ENCODE measurements around the gene PIGV.

The PIGV gene

GRCh38 chr1:26787706-26788514 lies at the start of gene PIGV:
Gene PIGV, plus strand, starts transcription at chr1:26787950. Its CDS starts 2,866 bp downstream, at chr1:26790816.
- DNase-seq (ENCODE audit: low spot score), result peak; percentile 91

GRCh38 chr1:26739329-26739914 lies 48.3 kb upstream of the PIGV start:
- DNase-seq (ENCODE audit: low spot score), result no peak

GRCh38 chr1:26740023-26740634 lies 47.6 kb upstream of the PIGV start:
- DNase-seq (ENCODE audit: low spot score), result no peak

GRCh38 chr1:26740952-26741351 lies 46.8 kb upstream of the PIGV start:
- no peak for DNase-seq (ENCODE audit: low spot score)

GRCh38 chr1:26743426-26744059 lies 44.2 kb upstream of the PIGV start:
- DNase-seq (ENCODE audit: low spot score), result no peak

GRCh38 chr1:26744075-26744959 lies 43.4 kb upstream of the PIGV start:
- peak; percentile 88 for DNase-seq (ENCODE audit: low spot score)

- no peak for DNase-seq (ENCODE audit: low spot score)
These were observed 42.6 kb upstream of the PIGV start for GRCh38 chr1:26745191-26745590.

GRCh38 chr1:26747048-26747447 lies 40.7 kb upstream of the PIGV start:
- no peak for DNase-seq (ENCODE audit: low spot score)

GRCh38 chr1:26748351-26748750 lies 39.4 kb upstream of the PIGV start:
- DNase-seq (ENCODE audit: low spot score), result no peak

- DNase-seq (ENCODE audit: low spot score), result no peak
These were observed 38.3 kb upstream of the PIGV start for GRCh38 chr1:26749458-26749857.

- no peak for DNase-seq (ENCODE audit: low spot score)
These were observed 37.3 kb upstream of the PIGV start for GRCh38 chr1:26750428-26750827.

- no peak for DNase-seq (ENCODE audit: low spot score)
These were observed 35.2 kb upstream of the PIGV start for GRCh38 chr1:26752519-26752918.

- no peak for DNase-seq (ENCODE audit: low spot score)
These were observed 33.5 kb upstream of the PIGV start for GRCh38 chr1:26754086-26754874.

GRCh38 chr1:26758358-26758757 lies 29.4 kb upstream of the PIGV start:
- no peak for DNase-seq (ENCODE audit: low spot score)

GRCh38 chr1:26759531-26759930 lies 28.2 kb upstream of the PIGV start:
- DNase-seq (ENCODE audit: low spot score), result no peak

- peak; percentile 41 for DNase-seq (ENCODE audit: low spot score)
These were observed 26.5 kb upstream of the PIGV start for GRCh38 chr1:26761217-26761616.

GRCh38 chr1:26767714-26768113 lies 20.0 kb upstream of the PIGV start:
- DNase-seq (ENCODE audit: low spot score), result no peak

GRCh38 chr1:26768755-26769154 lies 19.0 kb upstream of the PIGV start:
- no peak for DNase-seq (ENCODE audit: low spot score)

- no peak for DNase-seq (ENCODE audit: low spot score)
These were observed 16.5 kb upstream of the PIGV start for GRCh38 chr1:26771285-26771642.

- DNase-seq (ENCODE audit: low spot score), result no peak
These were observed 16.0 kb upstream of the PIGV start for GRCh38 chr1:26771643-26772321.
